CD4-positive, alpha-beta T cell treated with Interferon alpha-2 for 1 hour (primary cell): ENCODE results near the gene TMEM132D.

Experiments used
- DNase-seq, 2 donors: peaks; one replicate each; pipeline ENCODE4 v3.0.0-alpha.2; 2020 to 2022

Gene TMEM132D

DNA sequence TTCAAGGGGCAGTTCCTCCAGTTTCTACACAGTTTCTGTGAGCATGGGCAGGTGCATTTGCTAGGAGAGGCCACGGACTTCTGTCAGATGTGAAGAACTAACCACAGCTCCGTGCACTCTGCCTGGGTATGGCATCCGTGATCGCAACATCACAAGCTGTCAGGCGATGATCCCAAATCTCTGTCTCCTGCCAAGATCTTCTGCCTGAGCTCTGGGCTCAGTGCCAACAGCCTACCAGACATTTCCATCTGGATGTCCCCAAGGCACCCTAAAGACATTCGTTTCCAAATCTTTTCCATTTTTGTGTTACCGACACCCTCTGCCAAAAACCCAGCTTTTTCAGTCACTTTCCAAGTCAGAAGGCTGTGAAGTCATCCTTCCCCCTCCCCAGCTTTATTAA, 758.4 kb downstream of the TMEM132D start:
- no peak for DNase-seq

DNA sequence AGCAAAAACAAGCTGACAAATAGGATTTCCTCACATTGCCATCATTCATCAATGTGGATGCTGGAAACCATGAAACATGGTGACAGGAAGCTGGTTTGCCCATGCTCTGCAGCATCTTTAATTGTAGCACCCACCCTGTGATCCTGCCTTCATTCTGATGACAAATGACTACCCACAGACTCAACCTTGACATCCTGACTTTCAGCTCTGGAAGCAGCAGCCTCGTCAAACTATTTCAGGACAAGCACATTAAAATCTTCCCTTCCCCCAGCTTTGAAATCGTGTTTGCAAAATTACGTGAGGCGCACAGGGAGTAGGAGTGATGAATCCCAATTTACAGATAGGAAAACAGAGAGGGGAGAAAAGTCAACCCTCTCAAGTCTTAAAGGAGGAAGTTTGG, 765.0 kb downstream of the TMEM132D start:
- DNase-seq, result no peak

DNA sequence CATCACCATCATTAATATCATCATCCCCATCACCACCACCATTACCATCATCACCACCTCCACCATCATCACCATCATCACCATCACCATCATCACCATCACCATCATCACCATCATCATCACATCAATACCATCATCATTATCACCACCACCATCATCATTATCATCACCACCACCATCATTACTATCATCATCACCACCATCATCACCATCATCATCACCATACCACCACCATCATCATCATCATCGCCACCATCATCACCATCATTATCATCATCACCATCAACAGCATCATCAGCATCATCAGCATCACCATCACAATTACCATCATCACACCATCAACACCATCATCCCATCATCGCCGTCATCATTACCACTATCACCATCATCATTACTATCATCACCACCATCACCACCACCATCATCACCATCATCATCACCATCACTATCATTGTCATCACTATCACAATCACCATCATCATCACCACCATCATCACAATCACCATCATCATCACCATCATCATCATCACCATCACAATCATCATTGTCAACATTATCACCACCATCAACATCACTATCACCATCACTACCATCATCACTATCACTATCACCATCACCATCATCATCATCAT, 767.0 kb downstream of the TMEM132D start:
- DNase-seq, result no peak

DNA sequence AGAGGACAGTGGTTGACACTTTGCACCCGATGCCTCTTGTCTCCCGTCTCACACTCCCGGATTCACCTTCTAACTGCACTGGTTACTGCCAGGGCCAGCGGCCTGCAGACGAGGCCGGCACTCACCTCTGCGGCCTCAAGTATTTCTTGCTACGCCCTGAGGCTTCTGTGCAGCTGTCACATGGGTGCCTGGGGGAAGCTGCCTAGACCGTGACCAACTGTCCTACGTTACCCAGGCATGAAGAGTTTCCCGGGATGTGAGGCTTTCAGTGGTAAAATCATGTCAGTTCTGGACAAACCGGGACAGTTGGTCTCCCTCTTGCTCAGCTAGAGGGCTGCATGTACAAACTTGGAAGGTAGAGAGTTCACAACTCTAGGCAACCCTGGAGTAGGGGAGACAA, 776.1 kb downstream of the TMEM132D start:
- DNase-seq, result no peak

DNA sequence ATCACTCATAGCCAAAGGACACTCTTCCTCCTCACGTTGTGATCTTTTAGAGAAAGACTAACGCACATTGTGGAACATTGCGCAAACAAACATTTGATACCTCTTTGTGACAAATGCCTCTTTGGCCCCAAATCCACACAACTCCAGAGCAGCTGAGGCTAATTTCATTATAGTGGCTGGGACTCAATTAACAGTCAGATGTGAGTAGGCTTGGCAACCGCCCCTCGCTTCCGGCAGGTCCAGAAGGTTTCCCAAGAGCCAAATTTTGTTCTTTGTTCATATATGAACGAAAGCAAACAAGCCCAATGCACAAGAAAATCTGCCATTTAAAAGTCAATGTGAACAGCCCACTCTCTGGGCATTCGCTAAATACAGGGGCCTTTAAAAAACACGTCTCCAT, 776.6 kb downstream of the TMEM132D start:
- DNase-seq, result no peak

DNA sequence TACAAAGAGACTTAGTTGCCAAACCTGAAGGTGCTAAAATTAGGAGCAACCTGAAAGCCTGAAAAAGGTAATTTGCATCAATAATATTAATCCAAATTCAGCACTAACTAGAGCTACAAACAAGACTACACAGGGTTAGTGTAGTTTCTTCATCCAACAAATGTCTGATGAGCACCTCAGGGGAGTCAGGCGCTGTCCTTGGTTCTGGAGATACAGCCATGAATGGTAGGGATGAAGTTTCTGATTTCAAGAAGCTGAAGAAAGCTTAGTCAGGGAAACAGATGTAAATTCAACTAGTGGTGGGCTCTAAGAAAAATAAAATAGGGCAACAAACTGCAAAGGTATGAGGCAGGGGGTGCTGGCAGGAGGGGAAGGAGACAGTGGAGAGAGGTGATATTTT, 784.3 kb downstream of the TMEM132D start:
- DNase-seq, result no peak

DNA sequence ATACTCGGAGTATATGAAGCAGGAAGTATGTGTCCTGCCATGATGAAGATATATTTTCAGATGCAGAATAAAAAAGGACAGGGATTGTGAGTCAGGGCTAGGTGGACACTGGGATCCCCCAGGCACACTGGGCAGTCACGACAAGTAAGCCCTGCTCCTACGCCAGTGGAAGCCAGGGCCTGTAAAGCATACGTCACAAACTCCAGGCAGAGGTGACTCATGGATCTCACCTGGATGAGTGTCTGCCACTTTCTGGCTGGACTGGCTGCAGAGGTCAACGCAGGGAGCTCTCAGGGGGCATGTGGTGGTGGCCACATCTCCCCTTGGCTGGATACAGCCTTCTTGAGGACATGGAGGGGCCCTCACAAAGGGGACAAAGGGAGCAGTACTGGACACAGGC, 788.3 kb downstream of the TMEM132D start:
- DNase-seq, result no peak

DNA sequence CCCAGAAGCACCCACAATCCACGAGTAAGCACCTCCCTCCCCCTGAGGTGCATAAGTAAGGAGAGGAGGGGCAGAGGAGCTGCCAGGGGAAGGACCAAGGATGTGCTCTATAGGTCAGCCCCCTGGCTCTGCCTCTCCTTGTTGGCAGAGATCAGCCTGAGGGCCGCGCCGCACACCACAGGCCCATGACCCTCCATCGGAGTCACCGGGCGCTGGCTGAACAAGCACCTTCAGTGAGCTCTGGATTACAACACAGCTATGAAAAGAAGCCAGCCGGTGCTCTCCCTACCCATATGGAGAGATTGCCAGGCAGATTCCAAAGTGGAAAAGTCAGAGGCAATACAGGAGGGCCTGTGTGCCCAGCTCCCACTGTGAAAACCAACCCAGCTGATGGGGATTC, 793.2 kb downstream of the TMEM132D start:
- DNase-seq, result no peak

DNA sequence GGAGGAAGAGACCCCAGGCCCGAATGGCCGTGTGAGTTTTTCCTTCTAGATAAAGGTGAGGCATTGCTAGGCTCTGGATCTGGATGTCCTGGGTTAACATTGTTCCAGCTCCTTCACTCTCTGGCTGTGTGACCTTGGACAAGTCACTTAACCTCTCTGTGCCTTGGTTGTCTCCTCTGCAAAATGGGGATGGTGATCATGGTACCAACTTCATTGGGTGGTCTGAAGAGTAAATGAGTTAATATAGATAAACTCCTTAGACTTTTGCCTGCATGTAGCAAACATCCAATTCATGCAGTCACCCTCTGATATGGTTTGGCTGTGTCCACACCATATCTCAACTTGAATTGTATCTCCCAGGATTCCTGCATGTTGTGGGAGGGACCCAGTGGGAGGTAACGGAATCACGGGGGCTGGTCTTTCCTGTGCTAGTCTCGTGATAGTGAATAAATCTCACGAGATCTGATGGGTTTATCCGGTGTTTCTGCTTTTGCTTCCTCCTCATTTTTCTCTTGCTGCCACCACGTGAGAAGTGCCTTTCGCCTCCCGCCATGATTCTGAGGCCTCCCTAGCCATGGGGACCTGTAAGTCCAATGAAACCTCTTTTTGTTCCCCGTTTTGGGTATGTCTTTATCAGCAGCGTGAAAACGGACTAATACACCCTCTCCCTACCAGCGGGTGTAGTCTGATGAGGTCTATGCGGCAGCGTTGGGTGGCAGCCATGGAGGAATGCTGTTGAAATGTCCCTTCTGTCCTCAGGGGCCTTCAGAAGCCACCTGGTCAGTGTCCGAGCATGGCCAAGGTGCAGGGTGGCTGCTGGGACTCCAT, 794.4 kb downstream of the TMEM132D start:
- DNase-seq, result no peak

DNA sequence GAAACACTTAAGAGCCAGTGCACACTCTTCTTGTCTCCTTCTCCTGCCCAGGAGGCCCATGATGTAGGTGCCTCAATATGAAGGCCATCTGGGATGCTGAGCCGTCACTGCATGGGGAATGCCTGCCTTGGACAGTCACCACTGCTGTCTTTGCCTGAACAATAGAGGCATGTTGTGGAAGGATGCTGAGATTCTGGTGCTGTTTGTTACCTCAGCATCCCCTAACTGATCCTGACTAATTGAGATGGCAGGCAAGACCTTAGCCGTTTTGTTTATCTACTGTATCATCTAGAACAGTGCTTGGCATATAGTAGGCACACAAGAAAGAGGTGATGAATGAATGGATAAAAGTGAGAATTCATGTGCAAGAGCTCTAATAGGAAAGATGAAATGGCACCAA, 797.1 kb downstream of the TMEM132D start:
- no peak for DNase-seq

DNA sequence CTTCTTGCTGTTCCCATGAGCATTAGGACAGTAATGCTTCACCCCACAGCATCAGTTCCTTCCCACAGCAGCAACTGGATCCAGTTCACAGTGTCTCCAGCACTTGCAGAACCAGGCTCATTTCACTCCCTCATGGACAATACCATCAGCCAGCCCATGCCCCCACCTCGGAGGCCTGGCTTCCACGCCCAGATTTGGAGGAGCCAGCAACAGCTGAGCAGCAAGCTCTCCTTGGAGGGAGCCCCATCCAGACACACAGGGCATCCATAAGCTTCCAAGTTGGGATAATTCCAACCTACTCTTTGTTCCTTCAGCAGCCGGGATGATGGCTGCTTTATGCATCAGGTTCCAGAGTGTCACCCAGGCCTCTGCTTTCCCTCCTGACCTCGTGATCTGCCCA, 800.6 kb downstream of the TMEM132D start:
- DNase-seq, result no peak

DNA sequence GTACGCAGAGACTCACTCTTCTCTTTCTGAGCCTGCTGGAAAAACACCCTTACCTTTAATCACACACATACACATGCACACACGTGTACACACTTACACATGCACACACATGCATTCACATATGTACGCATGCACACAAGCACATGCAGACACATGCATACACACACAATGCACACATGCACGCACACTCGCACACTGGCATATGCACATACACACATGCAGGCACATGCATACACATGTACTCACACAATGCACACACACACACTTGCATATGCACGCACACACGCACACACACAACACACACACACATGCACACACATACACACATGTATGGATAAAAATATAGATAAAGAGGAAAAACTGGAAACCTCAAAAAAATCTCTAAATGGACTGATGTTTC, 801.6 kb downstream of the TMEM132D start:
- no peak for DNase-seq

DNA sequence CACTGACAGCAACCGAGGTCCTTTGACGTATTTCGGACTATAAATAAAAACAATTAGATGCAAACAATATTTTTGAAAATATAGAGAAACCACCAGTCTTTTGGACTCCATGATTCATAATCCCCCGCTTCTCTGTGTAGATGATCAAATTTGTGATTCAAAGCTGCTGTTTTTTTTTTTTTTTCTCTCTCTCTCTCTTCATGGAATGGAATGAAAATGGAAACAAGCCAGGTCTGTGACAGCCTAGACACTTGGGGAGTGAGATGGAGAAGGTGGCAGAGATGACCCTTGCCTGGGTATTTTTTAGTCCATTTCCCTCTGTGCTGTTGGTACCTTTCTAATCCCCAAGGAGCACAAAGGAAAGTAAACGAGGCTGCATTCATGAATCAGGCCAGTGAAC, 802.0 kb downstream of the TMEM132D start:
- DNase-seq, result no peak

DNA sequence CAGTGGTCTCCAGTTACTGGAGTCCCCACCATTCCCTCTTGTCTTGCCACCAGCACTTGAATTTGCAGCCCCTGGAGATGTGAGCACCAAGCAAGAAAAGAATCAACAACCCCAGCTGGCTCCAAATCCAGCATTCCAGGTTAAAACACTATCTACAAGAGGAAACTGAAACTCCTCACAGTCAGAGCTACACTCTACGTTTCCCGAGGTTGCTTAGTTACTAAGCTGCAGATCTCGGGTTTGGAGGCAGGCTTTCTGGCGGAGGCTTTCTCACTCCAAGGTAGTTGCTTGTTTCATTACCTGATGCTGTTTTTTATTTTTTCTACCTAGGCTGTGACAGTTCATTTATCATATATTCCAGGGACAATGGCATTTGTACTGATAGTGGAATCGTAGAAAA, 802.4 kb downstream of the TMEM132D start:
- no peak for DNase-seq

DNA sequence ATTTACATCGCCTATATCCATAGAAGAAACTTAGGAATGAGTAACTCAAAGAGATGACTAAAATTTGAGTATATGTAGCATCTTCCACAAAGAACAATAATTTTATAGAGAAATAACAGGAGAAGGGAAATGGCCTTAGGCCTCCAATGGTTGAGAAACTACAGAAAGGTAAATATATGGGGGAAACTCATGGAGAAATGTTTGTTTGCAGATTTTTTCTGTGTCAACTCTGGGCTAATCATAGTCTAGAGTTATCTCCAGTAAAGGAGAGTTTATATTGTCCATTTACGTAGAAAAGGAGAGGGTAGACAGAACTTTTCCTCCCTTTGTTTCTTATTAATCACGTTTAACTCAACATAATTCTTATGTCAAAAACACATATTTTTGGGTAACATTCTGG, 806.4 kb downstream of the TMEM132D start:
- no peak for DNase-seq

DNA sequence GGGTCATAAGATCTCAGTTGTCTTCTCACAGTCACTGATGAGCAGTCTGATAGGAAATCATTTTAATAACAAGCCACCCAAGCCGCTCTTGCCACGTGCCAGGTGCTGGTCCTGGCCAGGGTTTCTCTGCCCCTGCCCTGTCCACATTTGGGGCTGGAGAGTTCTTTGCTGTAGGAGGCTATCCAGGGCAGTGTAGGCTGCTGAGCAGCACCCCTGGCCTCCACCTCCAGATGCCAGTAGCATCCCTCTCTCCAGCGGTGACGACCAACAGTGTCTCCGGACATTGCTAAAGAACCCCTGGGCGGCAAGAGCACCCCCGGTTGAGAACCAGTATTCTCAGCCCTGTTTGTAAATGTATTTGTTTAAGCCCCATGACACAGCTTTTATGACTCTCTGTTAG, 806.9 kb downstream of the TMEM132D start:
- DNase-seq, result no peak

DNA sequence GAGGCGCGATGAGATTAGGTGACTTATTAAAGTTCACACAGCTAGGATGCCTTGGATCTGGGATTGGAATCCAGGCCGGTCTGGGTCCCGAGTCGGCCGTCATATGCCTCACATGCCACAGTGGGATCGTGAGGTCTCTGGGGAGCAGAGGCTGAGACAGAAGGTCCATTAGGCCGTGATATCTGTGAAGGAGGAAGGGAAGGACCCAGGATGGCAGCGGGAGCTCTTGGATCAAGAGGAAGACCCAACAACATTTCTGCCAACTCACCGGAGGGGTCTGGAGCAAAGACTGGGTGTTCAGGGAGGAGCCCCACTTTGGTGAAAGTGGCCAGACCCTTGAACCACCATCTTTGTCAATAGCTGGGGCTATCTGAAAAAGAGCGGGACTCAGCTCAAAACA, 807.6 kb downstream of the TMEM132D start:
- no peak for DNase-seq

DNA sequence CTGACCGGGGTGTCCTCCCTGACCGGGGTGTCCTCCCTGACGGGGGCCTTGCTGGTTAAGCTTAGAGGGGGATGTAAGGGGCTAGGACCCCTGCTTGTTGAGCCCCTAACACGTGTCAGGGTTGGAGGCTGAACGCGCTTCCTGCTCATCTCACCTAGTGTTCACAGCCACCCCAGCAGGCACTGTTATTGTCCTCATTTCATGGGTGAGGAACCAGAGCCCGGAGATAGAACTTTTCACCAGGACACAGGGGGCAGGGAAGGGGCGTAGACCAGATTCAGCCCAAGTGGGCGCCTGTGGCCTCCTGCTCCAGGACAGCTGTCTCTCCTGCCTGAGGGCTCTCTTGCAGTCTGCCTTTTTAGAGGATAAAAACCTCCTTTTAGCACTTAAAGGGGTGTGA, 814.2 kb downstream of the TMEM132D start:
- no peak for DNase-seq

DNA sequence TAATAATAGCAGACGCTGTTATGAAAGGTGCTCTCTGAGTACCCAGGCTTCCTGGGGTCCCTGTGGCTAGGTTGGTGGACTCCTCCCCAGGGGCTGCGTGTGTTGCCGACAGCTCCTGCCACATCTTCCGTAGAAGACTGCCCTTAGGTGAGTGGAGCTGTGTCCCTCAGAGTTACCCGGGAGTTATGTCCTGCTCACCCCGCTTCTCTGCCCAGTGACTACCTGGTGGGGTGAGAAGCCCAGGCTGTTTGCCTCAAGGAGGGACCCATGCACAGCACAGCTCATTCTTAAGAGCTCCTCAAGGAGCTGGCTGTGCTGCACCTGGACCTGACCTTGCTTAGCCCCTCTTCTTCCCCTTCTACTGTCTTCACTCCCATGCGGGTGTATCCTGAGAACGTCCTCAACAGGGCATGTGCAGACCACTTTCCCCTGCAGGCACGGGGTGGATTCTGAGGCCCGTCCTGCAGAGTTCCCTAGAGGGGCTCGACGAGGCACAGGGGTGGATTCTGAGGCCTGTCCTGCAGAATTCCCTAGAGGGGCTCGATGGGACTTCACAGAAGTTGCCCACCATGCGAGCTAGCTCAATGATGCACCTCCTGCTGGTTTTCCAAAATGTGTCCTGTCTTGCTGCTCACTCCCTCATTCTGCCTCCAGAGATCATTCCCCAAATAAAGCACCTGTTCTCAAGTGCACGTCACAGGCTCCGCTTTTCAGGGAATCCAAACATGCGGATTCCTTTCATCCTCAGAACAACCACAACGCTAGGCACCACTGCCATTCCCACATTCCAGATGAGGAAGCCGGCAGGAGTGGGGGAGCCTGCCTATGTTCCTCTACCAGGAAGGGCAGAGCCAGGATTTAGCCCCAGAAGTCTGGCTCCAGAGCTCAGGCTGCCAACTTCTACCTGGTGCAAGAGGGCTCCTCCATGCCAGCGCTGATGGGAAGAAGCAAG, 818.7 kb downstream of the TMEM132D start:
- no peak for DNase-seq

DNA sequence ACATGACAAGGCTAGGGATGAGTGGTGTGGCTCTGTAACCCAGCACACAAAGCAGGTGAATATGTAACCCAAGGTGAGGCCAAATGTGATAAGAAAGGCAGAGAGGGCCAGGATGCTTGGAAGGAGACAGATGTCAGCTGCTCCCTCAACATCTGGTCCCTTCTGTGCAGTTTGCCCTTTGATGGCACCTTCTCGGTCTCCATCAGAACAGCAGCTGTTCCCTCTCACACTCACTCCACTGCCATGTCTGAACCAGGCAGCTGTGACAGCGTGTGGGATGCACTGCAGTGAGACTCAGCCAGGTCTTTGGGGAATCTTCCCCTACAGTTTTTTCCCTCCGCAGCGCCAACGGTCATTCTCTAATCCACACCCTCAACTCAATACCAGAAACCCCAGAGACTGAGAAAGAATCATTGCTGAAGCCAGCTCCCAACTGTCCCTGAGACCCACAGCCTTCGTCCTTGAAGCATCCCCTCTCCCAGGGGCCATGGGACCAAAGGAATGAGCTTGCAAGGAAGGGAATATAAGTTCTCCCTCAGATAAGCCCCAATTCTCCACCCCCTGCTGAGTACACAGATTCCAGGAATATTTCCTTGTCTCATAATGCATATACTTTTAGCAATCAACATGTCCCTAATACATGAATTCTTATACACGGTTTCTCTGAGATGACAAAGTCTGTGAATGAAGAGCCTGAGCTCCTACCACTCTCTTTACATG, 820.5 kb downstream of the TMEM132D start:
- DNase-seq, result no peak

DNA sequence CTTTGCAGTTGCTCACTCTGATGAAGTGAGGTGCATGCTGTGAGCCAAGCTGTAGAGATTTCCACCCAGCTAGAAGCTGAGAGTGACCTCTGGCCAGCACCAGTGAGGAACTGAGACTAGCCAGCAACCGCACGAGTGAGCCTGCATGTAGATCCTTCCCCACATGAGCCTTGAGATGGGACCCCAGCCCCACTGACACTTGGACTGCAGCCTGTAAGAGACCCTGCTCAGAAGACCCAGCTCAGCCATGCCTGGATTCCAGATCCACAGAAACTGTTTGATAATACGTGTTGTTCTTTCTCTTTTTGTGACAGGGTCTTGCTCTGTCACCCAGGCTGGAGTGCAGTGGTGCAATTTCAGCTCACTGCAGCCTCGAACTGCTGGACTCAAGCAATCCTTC, 821.4 kb downstream of the TMEM132D start:
- DNase-seq, result no peak

DNA sequence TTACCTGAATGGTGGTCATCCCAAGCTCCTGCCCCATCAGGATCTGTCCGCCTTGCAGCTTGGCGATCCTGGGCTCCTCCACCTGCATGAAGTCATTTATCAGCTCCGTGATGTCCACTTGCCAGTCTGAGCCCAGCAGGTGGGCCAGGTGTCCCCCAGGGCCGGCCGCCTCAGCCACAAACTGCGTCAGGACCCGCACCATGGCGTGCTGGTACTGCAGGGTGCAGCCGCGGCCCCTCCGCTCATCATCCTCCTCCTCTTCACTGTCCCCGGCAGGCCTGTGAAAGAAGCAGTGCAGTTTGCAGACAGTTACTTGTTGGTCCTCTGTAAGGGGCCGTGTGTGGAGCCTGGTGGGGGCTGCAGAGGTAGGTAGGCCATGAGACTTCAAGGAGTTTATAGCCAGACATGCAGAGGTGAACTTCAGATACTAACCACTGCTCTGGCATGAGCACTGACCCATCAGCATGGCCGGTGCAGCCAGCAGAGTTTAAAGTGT, 822.0 kb downstream of the TMEM132D start:
- no peak for DNase-seq

DNA sequence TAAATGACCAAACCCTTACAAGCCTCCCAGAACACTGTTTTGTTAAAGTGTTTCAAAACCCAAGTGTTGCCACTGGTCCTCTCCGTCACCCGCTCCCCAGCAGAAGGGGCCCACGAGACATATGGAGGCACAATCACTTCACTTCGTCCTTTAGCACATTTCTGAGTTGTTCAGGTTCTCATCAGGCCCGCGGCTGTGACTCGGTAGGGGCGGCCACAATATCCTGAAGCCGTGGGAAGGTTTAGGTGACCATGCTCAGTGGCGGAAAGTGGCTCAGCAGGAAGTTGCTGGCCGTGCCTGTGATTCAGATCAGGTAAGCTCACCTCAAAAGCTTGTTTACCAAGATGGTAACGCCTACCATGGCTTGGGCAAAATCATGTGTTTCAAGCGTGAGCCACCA, 823.0 kb downstream of the TMEM132D start:
- no peak for DNase-seq
